NCI-H2029 treated with DMSO at 0.1 percent for 48 hours (cell line): ENCODE data around the gene PLCXD1.
"Not testable (repeated sequence)": the region's sequence is repeated elsewhere in the genome, so short reads cannot be mapped to it uniquely, and the experiment has no call there.

Experiments used
- DNase-seq: peaks from one replicate; lab custom pipeline; 2025; lab: John Stamatoyannopoulos, UW

PLCXD1 gene

DNA sequence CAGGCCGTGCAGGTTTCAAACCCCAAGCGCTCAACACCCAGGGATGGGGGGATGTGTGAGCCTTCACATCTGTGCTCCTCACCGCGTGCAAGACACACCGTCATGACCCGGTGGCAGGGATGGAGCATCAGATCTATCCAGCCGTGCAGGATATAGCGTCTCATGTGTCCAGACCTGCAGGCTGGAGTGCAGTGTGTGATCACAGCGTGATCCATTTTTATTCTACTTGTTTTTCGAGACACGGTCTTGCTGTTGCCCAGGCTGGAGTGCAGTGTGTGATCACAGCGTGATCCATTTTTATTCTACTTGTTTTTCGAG is 70.1 kb downstream of the PLCXD1 start:
- not testable (repeated sequence) for DNase-seq

DNA sequence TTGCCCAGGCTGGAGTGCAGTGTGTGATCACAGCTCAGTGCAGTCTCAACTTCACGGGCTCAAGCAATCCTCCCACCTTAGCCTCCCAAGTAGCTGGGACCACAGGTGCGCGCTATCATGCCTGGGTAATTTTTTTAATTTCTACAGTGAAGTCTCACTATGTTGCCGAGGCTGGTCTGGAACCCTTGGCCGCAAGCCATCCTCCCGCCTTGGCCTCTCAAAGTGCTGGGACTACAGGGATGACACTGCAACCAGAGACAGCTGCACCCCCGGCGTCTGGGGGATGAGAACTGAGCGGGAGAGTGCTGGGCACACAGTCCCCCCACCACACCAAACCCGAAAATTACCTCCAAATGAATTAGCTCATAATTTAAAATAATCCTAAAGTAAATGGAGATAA is 70.6 kb downstream of the PLCXD1 start:
- DNase-seq: no peak

DNA sequence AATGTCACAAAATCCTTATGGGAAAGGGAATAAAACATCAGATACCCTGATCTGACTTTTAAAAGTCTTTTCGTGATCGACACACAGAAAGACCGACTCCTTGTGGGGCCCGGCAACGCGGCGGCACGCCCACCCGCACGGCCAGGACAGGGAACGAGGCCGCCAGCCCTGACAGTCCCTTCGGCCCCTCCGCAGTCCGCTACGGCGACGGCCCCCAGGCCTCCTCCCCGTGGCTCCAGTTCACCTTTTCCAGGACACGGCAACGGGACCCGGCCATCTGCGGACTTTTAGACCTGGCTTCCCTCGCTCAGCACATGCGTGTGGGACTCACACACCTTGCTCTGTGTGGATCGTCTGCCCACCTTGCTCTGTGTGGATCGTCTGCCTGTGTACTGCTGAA is 71.0 kb downstream of the PLCXD1 start:
- DNase-seq: no peak

DNA sequence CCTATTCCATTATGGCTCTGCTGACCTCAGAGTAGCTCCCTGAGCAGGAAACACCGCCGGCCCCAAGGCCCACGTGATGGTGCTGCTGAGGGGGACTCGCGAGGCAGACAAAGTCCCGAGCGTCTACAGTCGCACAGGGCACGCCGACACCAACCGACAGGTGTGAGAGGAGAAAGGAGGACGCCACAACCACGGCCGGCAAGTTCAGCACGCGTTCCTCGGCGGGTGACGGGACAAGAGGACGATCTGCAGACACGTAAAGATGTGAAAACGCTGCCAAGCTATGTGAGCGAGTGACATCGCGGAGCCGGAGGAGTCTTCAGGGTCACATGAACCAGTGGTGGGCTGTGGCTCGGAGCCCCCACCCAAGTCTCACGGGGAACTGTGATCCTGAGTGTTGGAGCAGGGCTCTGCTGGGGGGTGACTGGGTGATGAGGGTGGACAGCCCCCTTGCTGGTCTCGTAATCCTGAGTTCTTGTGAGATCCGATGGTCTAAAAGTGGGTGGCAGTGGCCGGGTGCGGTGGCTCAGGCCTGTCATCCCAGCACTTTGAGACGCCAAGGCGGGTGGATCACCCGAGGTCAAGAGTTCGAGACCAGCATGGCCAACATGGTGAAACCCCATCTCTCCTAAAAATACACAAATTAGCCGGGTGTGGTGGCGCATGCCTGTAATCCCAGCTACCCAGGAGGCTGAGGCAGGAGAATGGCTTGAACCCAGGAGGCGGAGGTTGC is 71.6 kb downstream of the PLCXD1 start:
- no peak for DNase-seq
